Measurements from ENCODE around the gene SLC39A13. TPM values are rescaled to one million over a fixed set of nuclear protein-coding genes. Genes with fewer than 3 reads are reported as not detected.

The SLC39A13 gene
- total RNA-seq, 1 experiment from 2014 or later = 50.2 TPM

- ATAC-seq (no peak), DNase-seq (ENCODE audit: low read depth, low spot score) (no peak)
- Histone ChIP-seq H3K4me3 (ENCODE audit: low read depth in 2 of 2, low read length in 2 of 2) (no peak overlapping the region), H3K27me3 (ENCODE audit: control insufficient read depth, insufficient read depth, low read length) (no peaks in the 10 kb centered on the region), H3K4me1 (ENCODE audit: control insufficient read depth, insufficient read depth, low read length) (peaks cover 12% of the 10 kb centered on the region), H3K27ac (ENCODE audit: low read length) (no peak overlapping the region), H3K36me3 (ENCODE audit: control insufficient read depth, insufficient read depth, low read length) (no peaks in the 10 kb centered on the region; the same call in 1 of the 2 replicates), H3K9me3 (ENCODE audit: control insufficient read depth, insufficient read depth, low read depth, low read length) (no peaks in the 10 kb centered on the region)
- CTCF ChIA-PET = no interaction called here
- in situ Hi-C loops (cut with HindIII; ENCODE audit: low pct_unique_long_range_greater_than_20kb, low sequenced_read_pairs) = no loop called here
- TF ChIP-seq CTCF (IDR thresholded peaks at IDR 0.05) (no peak), TCF7L2 (IDR thresholded peaks at IDR 0.05; ENCODE audit: low read depth, low read length) (no peak), SIN3A (IDR thresholded peaks at IDR 0.05; ENCODE audit: borderline replicate concordance, insufficient read depth, low read depth, low read length) (no peak), REST (IDR thresholded peaks at IDR 0.05; ENCODE audit: insufficient read depth in 1 of 2, low read depth in 2 of 2, low read length in 1 of 2) (no peak), POLR2AphosphoS5 (IDR thresholded peaks at IDR 0.05; ENCODE audit: low read depth, low read length) (no peak)
- POLR2A ChIA-PET = no interaction called here
- intact Hi-C loops (cut with micrococcal nuclease; ENCODE audit: unreplicated experiment) = no loop called here
- no TSS peak for BruUV-seq (replicated peaks)
Observed at GRCh38 chr11:47403135-47403534, 5.3 kb upstream of the SLC39A13 start.

- Histone ChIP-seq H3K36me3 (ENCODE audit: control insufficient read depth, insufficient read depth, low read length) (no peaks in the 10 kb centered on the region; the same call in 1 of the 2 replicates), H3K4me1 (ENCODE audit: control insufficient read depth, insufficient read depth, low read length) (peaks cover 12% of the 10 kb centered on the region), H3K27ac (ENCODE audit: low read length) (no peak overlapping the region), H3K9me3 (ENCODE audit: control insufficient read depth, insufficient read depth, low read depth, low read length) (no peaks in the 10 kb centered on the region), H3K4me3 (ENCODE audit: low read depth in 2 of 2, low read length in 2 of 2) (no peak overlapping the region), H3K27me3 (ENCODE audit: control insufficient read depth, insufficient read depth, low read length) (no peaks in the 10 kb centered on the region)
- in situ Hi-C loops (cut with HindIII; ENCODE audit: low pct_unique_long_range_greater_than_20kb, low sequenced_read_pairs) (no loop called here), intact Hi-C loops (cut with micrococcal nuclease; ENCODE audit: unreplicated experiment) (no loop called here)
- CTCF ChIA-PET = no interaction called here
- TF ChIP-seq TCF7L2 (IDR thresholded peaks at IDR 0.05; ENCODE audit: low read depth, low read length) (no peak), POLR2AphosphoS5 (IDR thresholded peaks at IDR 0.05; ENCODE audit: low read depth, low read length) (no peak), CTCF (IDR thresholded peaks at IDR 0.05) (no peak), REST (IDR thresholded peaks at IDR 0.05; ENCODE audit: insufficient read depth in 1 of 2, low read depth in 2 of 2, low read length in 1 of 2) (no peak), SIN3A (IDR thresholded peaks at IDR 0.05; ENCODE audit: borderline replicate concordance, insufficient read depth, low read depth, low read length) (no peak)
- BruUV-seq (replicated peaks) = no TSS peak
- no peak for DNase-seq (ENCODE audit: low read depth, low spot score)
- POLR2A ChIA-PET = no interaction called here
- ATAC-seq = no peak
Observed at GRCh38 chr11:47403571-47403970, 4.8 kb upstream of the SLC39A13 start.
